ENCODE data around the gene C10orf105.

DNA sequence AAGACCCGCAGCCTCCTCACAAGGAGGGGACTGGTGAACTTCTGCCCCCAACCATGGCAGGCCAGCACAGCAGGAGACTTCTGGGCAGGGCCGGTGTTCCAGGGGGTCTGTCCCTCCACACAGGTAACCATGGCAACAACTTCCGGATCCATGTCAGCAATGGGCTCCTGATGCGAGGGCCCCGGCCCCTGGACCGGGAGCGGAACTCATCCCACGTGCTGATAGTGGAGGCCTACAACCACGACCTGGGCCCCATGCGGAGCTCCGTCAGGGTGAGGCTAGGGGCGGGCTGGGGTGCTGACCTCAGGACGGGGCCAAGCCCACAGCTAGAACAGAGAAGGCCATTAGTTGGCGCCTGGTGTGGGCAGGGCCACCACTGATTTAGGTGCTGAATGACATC, 5.7 kb upstream of the C10orf105 start:
- TF ChIP-seq TAF1 (IDR thresholded peaks at IDR 0.05; ENCODE audit: borderline replicate concordance, insufficient read depth, low read length), result no peak
- TF ChIP-seq POLR2AphosphoS5 (IDR thresholded peaks at IDR 0.05; ENCODE audit: low read depth, low read length), result no peak
- TF ChIP-seq SIN3A (IDR thresholded peaks at IDR 0.05; ENCODE audit: borderline replicate concordance, insufficient read depth, low read length), result no peak
- TF ChIP-seq, protein P1, sequence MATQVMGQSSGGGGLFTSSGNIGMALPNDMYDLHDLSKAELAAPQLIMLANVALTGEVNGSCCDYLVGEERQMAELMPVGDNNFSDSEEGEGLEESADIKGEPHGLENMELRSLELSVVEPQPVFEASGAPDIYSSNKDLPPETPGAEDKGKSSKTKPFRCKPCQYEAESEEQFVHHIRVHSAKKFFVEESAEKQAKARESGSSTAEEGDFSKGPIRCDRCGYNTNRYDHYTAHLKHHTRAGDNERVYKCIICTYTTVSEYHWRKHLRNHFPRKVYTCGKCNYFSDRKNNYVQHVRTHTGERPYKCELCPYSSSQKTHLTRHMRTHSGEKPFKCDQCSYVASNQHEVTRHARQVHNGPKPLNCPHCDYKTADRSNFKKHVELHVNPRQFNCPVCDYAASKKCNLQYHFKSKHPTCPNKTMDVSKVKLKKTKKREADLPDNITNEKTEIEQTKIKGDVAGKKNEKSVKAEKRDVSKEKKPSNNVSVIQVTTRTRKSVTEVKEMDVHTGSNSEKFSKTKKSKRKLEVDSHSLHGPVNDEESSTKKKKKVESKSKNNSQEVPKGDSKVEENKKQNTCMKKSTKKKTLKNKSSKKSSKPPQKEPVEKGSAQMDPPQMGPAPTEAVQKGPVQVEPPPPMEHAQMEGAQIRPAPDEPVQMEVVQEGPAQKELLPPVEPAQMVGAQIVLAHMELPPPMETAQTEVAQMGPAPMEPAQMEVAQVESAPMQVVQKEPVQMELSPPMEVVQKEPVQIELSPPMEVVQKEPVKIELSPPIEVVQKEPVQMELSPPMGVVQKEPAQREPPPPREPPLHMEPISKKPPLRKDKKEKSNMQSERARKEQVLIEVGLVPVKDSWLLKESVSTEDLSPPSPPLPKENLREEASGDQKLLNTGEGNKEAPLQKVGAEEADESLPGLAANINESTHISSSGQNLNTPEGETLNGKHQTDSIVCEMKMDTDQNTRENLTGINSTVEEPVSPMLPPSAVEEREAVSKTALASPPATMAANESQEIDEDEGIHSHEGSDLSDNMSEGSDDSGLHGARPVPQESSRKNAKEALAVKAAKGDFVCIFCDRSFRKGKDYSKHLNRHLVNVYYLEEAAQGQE (IDR thresholded peaks at IDR 0.05; ENCODE audit: insufficient read depth in 1 of 2, low read depth in 2 of 2, low read length in 2 of 2), result no peak
- TF ChIP-seq FOXP2 (optimal IDR thresholded peaks at IDR 0.05; ENCODE audit: borderline replicate concordance, extremely low read depth, extremely low read length, insufficient read depth), result no peak
